ENCODE measurements around the gene EXTL1. TPM values are rescaled to one million over a fixed set of nuclear protein-coding genes. Genes with fewer than 3 reads are reported as not detected.

EXTL1 gene
- total RNA-seq, 1 experiment from 2014 or later = 1.0 TPM

GRCh38 chr1:26014179-26014578, 7.4 kb upstream of the EXTL1 start:
- no CpG with 5 or more reads among the region's 2 CpGs for WGBS (ENCODE audit: extremely low coverage, insufficient read length, low lambda C conversion rate)
- no peak overlapping the region for H2BK15ac ChIP-seq (ENCODE audit: low read depth, low read length)
- no peak overlapping the region for H3K56ac ChIP-seq (ENCODE audit: insufficient read length, low read depth, low read length)
- H3K23ac ChIP-seq (ENCODE audit: insufficient read length, low read depth, low read length) = no peak overlapping the region
- no peak overlapping the region for H2BK20ac ChIP-seq (ENCODE audit: low read depth, low read length, poor library complexity, severe bottlenecking)
- no peak overlapping the region for H2BK120ac ChIP-seq (ENCODE audit: low read depth, low read length, poor library complexity, severe bottlenecking)
- TF ChIP-seq CTCF (conservative IDR thresholded peaks at IDR 0.05) = no peak
- H3K27ac ChIP-seq (ENCODE audit: insufficient read length, low read depth, low read length) = no peak overlapping the region
- H3T11ph ChIP-seq (ENCODE audit: low read length) = no peak overlapping the region
- peaks cover 5% of the 10 kb centered on the region for H3K27me3 Mint-ChIP-seq (ENCODE audit: low read depth)
- no peaks in the 10 kb centered on the region for H3K27me3 ChIP-seq (ENCODE audit: insufficient read depth, low read length)
- H3K4me1 ChIP-seq (ENCODE audit: insufficient read depth, low read length) = no peaks in the 10 kb centered on the region; the same call in 1 of the 2 replicates
- H4K5ac ChIP-seq (ENCODE audit: insufficient read length, low read depth, low read length) = no peak overlapping the region
- H2AK5ac ChIP-seq (ENCODE audit: insufficient read length, low read length) = no peak overlapping the region
- no peaks in the 10 kb centered on the region for H3K79me1 ChIP-seq (ENCODE audit: insufficient read depth, low read depth, low read length, poor library complexity, severe bottlenecking)
- H3K36me3 Mint-ChIP-seq (ENCODE audit: insufficient read depth in 1 of 3, low read depth in 3 of 3) = no peaks in the 10 kb centered on the region
- no peak for DNase-seq
- H3K9me3 Mint-ChIP-seq = no peaks in the 10 kb centered on the region
- no peaks in the 10 kb centered on the region for H3K9me3 ChIP-seq (ENCODE audit: control insufficient read depth, low read depth, low read length)
- no peaks in the 10 kb centered on the region for H3K23me2 ChIP-seq (ENCODE audit: insufficient read length, low read depth, low read length, poor library complexity, severe bottlenecking)
- H4K8ac ChIP-seq (replicated peaks; ENCODE audit: insufficient read length, low read depth, low read length) = no peak overlapping the region
- H2AFZ ChIP-seq (ENCODE audit: low read length) = no peak overlapping the region
- H3K4ac ChIP-seq (ENCODE audit: low read depth, low read length) = no peak overlapping the region
- no peaks in the 10 kb centered on the region for H4K20me1 ChIP-seq (ENCODE audit: control insufficient read depth, insufficient read depth, insufficient read length)
- no peak overlapping the region for H4K91ac ChIP-seq (ENCODE audit: insufficient read length, low read depth, low read length)
- no peak overlapping the region for H3K27ac Mint-ChIP-seq
- no peak overlapping the region for H3K14ac ChIP-seq (ENCODE audit: insufficient read depth, low read length)
- no peak overlapping the region for H3K18ac ChIP-seq (ENCODE audit: insufficient read length, low read depth, low read length)
- H3K79me2 ChIP-seq (ENCODE audit: insufficient read depth, low read length) = no peaks in the 10 kb centered on the region
- H3K4me1 Mint-ChIP-seq = peaks cover 20 to 36% of the 10 kb centered on the region in 2 experiments
- H3K4me2 ChIP-seq (ENCODE audit: insufficient read depth, insufficient read length, low read length) = no peak overlapping the region
- no peak overlapping the region for H2BK5ac ChIP-seq (ENCODE audit: insufficient read length, low read length)
- no peak overlapping the region for H3K9ac ChIP-seq (ENCODE audit: extremely low read depth, insufficient read length, low read length)
- H3K4me3 Mint-ChIP-seq = no peak overlapping the region
- no peak overlapping the region for H2BK12ac ChIP-seq (ENCODE audit: insufficient read length, low read depth, low read length)

Data from H9 (cell line).